Fibroblast of skin of right biceps (primary cell): Measurements from ENCODE around the gene ACOX2.

ENCODE experiments used
- DNase-seq: peaks from one replicate; pipeline ENCODE4 v3.0.0-alpha.2; 2013

The ACOX2 gene

GRCh38 chr3:58502872-58503271 is 34.1 kb downstream of the ACOX2 start:
- DNase-seq: no peak

DNA sequence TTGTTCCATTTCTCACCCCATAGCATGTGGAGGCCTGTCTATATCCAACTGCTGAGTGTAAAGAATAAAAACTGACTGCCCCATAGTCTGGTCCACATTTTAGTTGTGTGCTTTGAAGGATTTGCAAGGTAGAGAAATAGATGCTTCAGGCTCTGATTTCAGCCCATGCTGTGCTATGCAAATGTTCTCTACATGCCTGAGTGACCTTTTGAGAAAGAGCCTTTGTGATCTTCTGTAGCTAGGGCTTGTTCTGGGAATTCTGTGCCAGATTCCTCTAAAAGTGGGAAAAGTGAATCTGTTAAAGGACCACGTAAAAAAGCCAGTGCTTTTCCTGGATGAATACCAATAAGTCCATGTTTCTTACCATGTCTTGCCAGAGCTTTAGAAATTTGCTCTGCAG is 39.9 kb downstream of the ACOX2 start:
- no peak for DNase-seq

GRCh38 chr3:58496206-58496857 is 40.7 kb downstream of the ACOX2 start:
- DNase-seq: no peak

- peak; percentile 69 for DNase-seq
Measured at GRCh38 chr3:58495101-58495500, 41.9 kb downstream of the ACOX2 start.

- no peak for DNase-seq
Measured at GRCh38 chr3:58494107-58494506, 42.9 kb downstream of the ACOX2 start.

DNA sequence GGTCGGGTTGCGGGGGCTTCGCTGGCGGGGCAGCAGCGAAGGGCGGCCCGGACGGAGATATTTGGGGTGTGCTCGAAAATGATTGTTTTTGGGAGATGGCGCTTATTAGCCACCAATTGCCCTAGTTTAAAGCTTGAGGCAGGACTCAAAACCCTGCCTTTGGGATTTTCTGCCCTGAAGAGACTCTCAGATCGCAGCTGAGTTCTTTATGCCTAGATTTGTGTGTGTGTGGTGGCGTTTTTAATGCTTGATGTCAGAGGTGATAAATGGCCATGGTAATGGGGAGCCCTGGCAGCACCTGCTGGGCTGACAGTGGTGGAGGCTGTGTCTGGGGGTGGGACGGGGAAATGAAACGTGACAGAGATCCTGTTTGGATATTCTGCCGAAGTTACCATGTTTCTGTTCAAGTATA is 44.5 kb downstream of the ACOX2 start:
- no peak for DNase-seq

DNA sequence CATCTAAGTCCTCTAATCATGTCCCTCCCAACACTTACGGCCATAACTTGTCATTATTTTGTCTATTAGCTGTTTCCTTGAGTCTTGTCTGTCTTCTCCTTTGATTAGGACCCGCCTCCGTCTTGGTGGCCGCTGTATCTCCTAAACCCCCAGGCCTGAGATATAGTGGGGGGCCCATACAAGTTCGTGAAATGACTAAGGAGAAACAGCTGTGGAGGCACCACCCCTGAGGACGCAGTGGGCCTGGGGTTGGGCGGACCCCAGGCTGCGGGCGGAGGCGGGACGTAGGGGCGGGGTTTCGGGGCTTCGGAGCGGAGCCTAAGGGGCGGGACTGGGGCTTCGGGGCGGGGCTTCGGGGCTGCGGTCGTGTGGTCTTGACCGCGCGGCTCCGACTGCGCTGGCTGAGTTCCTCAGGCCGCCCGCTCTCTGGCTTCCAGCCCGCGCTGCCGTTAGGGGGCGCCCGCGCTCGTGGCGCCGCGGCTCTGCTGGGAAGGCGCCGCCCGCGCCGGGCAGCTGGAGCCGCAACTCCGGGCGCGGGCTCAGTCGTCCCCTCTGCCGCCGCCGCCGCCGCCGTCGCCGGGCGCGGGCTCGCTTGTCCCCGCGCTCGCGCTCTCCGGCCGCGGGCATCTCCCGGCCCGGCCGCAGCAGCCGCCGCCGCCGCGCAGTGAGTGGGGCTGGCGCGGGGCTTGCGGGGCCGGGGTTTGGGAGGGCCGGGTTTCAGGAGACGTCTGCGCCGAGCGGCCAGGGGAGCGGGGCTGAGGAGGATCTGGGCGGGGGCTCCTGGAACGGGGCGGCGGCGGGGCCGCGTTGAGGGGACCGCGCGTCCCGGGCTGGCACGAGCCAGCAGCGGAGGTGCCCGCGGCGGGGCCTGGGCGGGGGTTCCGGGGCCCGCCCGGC is 45.2 kb downstream of the ACOX2 start, which contains the start of gene KCTD6:
TSS of gene KCTD6 (plus strand) at position 591 of the 897 bp plus-strand sequence. CDS start 6,660 bp downstream, outside the sequence.
- DNase-seq: peak; percentile 94

GRCh38 chr3:58490860-58491501 is 46.0 kb downstream of the ACOX2 start:
- DNase-seq: no peak

DNA sequence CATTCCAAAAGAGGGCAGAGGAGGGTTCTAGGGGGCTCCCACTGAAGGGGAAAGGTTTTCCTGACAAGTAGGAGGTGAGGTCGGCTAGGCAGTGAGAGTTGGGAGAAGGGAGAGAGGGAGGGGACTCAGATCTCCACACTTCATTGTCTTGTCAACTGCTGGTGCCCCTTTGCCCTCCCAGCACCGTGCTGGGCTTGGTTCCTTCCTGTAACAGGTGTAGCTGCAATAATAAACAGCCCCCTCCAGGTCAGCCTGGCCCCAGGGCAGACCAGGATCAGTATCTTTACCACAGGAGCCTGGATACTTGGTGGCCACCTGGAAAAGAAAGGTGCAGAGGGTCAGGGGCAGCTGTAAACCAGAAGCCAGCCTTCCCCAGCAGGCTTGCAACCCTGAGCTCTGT is 48.0 kb downstream of the ACOX2 start:
- no peak for DNase-seq

- DNase-seq: peak; percentile 67
Measured at GRCh38 chr3:58487140-58487886, 49.7 kb downstream of the ACOX2 start.

GRCh38 chr3:58485801-58486435 is 51.1 kb downstream of the ACOX2 start:
- no peak for DNase-seq

GRCh38 chr3:58484722-58485069 is 52.3 kb downstream of the ACOX2 start:
- no peak for DNase-seq

- no peak for DNase-seq
Measured at GRCh38 chr3:58484045-58484721, 52.8 kb downstream of the ACOX2 start.

- no peak for DNase-seq
Measured at GRCh38 chr3:58482917-58483636, 53.9 kb downstream of the ACOX2 start.

GRCh38 chr3:58480309-58480708 is 56.7 kb downstream of the ACOX2 start:
- no peak for DNase-seq

GRCh38 chr3:58478781-58479180 is 58.2 kb downstream of the ACOX2 start:
- DNase-seq: no peak

DNA sequence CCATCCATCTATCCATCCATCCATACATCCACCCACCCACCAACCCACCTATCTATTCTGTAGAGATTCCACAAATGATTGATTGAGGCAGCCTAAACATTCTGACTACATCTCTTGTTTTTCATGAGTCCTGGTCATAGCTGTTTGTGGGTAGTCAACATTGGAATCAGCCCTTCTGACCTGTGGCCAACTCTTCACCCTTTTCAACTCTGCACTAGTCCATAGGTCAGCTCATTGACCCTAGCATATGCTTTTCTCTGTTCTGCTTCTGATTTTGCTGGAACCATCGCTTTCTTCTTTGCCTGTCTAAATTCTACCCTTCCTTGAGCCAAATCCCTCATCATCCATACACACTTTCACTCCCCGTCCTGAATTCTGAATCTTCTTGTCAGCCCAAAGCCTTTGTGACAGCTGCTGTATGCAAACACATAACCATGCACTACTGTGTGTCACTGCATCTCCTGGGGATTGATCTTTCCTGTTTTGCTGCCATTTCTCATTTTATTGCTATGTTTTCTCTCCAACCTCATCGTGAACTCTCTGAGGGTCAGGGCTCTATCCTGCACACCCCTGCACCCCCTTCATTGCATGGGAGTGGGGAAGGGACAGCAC is 61.9 kb downstream of the ACOX2 start:
- no peak for DNase-seq

- DNase-seq: no peak
Measured at GRCh38 chr3:58474348-58474911, 62.6 kb downstream of the ACOX2 start.

DNA sequence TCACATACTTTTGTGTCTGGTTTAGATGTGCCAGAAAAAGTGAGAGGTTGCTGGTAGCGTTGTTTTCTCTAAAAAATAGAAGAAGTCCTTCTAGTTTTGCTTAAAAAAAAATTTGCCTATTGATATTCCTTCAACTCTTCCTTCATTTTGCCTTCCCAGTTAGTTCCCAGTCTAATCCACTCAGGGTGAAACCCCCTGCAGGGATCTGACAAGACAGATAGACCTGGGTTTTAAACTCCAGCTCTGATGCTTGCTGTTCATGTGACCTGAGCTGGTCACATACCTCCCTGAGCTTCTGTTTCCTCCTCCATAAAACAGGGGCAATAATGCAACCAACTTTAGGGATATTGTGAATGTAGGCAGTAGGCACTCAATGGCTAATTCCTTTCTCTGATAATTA is 63.7 kb downstream of the ACOX2 start:
- no peak for DNase-seq
